ENCODE results near the gene LRRC10. TPM values are rescaled to one million over a fixed set of nuclear protein-coding genes. Genes with fewer than 3 reads are reported as not detected.
A peak's percentile ranks its signal among the peaks of the same experiment; 100 is the strongest.

Gene LRRC10
- total and polyA plus RNA-seq, 10 of the 15 experiments (the other 5 are each of a cell fraction or from before 2014, with no cell fraction given): not detected

- no peak for TF ChIP-seq NFXL1 (IDR thresholded peaks at IDR 0.05; ENCODE audit: borderline replicate concordance)
- TF ChIP-seq, protein P1, sequence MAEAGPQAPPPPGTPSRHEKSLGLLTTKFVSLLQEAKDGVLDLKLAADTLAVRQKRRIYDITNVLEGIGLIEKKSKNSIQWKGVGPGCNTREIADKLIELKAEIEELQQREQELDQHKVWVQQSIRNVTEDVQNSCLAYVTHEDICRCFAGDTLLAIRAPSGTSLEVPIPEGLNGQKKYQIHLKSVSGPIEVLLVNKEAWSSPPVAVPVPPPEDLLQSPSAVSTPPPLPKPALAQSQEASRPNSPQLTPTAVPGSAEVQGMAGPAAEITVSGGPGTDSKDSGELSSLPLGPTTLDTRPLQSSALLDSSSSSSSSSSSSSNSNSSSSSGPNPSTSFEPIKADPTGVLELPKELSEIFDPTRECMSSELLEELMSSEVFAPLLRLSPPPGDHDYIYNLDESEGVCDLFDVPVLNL (IDR thresholded peaks at IDR 0.05; ENCODE audit: low read depth, low read length): no peak
- TF ChIP-seq TCF3 (IDR thresholded peaks at IDR 0.05; ENCODE audit: borderline replicate concordance, insufficient read depth, low read depth, low read length): no peak
Measured at GRCh38 chr12:69639400-69640016, 28.8 kb upstream of the LRRC10 start (continued).

GRCh38 chr12:69633061-69633460 lies 22.4 kb upstream of the LRRC10 start:
- 47% methylated on average over 2 of the region's 2 CpGs for WGBS (ENCODE audit: insufficient coverage, insufficient replicate concordance, low lambda C conversion rate, missing lambda C conversion rate)
- no peaks in the 10 kb centered on the region for H4K20me1 ChIP-seq (ENCODE audit: control insufficient read depth, insufficient read depth)
- SMC1A ChIA-PET (ENCODE audit: uncharacterized antibody, unreplicated experiment): no interaction called here
- no peak overlapping the region for H3K4me2 ChIP-seq (ENCODE audit: control insufficient read depth, insufficient read depth)
- intact Hi-C loops (cut with micrococcal nuclease; ENCODE audit: unreplicated experiment) (no loop called here), in situ Hi-C loops (cut with MboI) (no loop called here)
- RAD21 ChIA-PET (ENCODE audit: unreplicated experiment): no interaction called here
- H3K4me3 ChIP-seq: no peak overlapping the region
- H3K79me2 ChIP-seq (ENCODE audit: control insufficient read depth, insufficient read depth, low read length): no peaks in the 10 kb centered on the region
- ATAC-seq (peak; percentile 72), FAIRE-seq (no peak), DNase-seq (ENCODE audit: low read depth, low spot score) (no peak)
- POLR2A ChIA-PET: no interaction called here
- no peaks in the 10 kb centered on the region for H3K36me3 ChIP-seq (ENCODE audit: control insufficient read depth in 2 of 2, insufficient read depth in 2 of 2, low read length in 1 of 2)
- H3K27ac ChIP-seq (ENCODE audit: control insufficient read depth, insufficient read depth): no peak overlapping the region
- CTCF ChIA-PET: interaction anchor here (0.6 kb wide), 1 partner anchor 15 kb away, joined by 3 read pairs; no protein-coding TSS in a partner anchor
- no peaks in the 10 kb centered on the region for H3K9me3 ChIP-seq (replicated peaks; ENCODE audit: control insufficient read depth, insufficient read depth, low read length)
- no peak overlapping the region for H2AFZ ChIP-seq (ENCODE audit: control insufficient read depth, low read depth, low read length)
- H3K4me1 ChIP-seq (ENCODE audit: control insufficient read depth, insufficient read depth, low read length): no peaks in the 10 kb centered on the region
- no TSS peak for BruUV-seq (replicated peaks)
- no peaks in the 10 kb centered on the region for H3K27me3 ChIP-seq (replicated peaks in 1 of 2; ENCODE audit: control insufficient read depth in 2 of 2, insufficient read depth in 2 of 2, low read length in 1 of 2)
- TF ChIP-seq, protein P2, sequence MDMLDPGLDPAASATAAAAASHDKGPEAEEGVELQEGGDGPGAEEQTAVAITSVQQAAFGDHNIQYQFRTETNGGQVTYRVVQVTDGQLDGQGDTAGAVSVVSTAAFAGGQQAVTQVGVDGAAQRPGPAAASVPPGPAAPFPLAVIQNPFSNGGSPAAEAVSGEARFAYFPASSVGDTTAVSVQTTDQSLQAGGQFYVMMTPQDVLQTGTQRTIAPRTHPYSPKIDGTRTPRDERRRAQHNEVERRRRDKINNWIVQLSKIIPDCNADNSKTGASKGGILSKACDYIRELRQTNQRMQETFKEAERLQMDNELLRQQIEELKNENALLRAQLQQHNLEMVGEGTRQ (IDR thresholded peaks at IDR 0.05; ENCODE audit: borderline replicate concordance, low read depth, low read length): no peak
- TF ChIP-seq, protein P3, sequence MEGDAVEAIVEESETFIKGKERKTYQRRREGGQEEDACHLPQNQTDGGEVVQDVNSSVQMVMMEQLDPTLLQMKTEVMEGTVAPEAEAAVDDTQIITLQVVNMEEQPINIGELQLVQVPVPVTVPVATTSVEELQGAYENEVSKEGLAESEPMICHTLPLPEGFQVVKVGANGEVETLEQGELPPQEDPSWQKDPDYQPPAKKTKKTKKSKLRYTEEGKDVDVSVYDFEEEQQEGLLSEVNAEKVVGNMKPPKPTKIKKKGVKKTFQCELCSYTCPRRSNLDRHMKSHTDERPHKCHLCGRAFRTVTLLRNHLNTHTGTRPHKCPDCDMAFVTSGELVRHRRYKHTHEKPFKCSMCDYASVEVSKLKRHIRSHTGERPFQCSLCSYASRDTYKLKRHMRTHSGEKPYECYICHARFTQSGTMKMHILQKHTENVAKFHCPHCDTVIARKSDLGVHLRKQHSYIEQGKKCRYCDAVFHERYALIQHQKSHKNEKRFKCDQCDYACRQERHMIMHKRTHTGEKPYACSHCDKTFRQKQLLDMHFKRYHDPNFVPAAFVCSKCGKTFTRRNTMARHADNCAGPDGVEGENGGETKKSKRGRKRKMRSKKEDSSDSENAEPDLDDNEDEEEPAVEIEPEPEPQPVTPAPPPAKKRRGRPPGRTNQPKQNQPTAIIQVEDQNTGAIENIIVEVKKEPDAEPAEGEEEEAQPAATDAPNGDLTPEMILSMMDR (IDR thresholded peaks at IDR 0.05 in 2 of 3, conservative IDR thresholded peaks at IDR 0.05 in 1 of 3; ENCODE audit: control insufficient read depth in 2 of 3, extremely low read depth in 1 of 3, insufficient read depth in 1 of 3, low read depth in 3 of 3, low read length in 3 of 3): peak in 1 of 3 experiments; percentile 32; a peak in 2 of 6 replicates
- 0 out of 2 replicates have a peak, but pooled peaks have one; percentile 3 for TF ChIP-seq RAD21 (IDR thresholded peaks at IDR 0.05; ENCODE audit: insufficient read depth, low read depth, low read length)
- no peak overlapping the region for H3K9ac ChIP-seq (ENCODE audit: control insufficient read depth, insufficient read depth, low read length)

Measured in GM12878 (cell line).